Measurements from ENCODE around the gene PTPRZ1.

GRCh38 chr7:122103064-122103463 is 230.1 kb downstream of the PTPRZ1 start:
- no peak for TF ChIP-seq CTCF (IDR thresholded peaks at IDR 0.05)
- TF ChIP-seq ZNF302 (CRISPR knock-in tag; IDR thresholded peaks at IDR 0.05), result no peak
- no peak for TF ChIP-seq POLR2A (IDR thresholded peaks at IDR 0.05; ENCODE audit: low read length)
- no peak for TF ChIP-seq MAFK (IDR thresholded peaks at IDR 0.05; ENCODE audit: partially characterized antibody)
- TF ChIP-seq RNF2 (IDR thresholded peaks at IDR 0.05; ENCODE audit: borderline replicate concordance, low read depth), result no peak
- TF ChIP-seq USF2 (IDR thresholded peaks at IDR 0.05), result no peak
- no peak for TF ChIP-seq RFX5 (IDR thresholded peaks at IDR 0.05)
- TF ChIP-seq ZFP36 (IDR thresholded peaks at IDR 0.05; ENCODE audit: borderline replicate concordance, partially characterized antibody), result no peak
- no peak for TF ChIP-seq EP300 (IDR thresholded peaks at IDR 0.05)
- TF ChIP-seq REST (IDR thresholded peaks at IDR 0.05), result no peak
